ELF-1 (cell line): ENCODE results near the gene RNF31.

ENCODE experiments used
- DNase-seq: peaks from one replicate; pipeline ENCODE4 v3.0.0-alpha.2; 2016; ENCODE audit warnings: low read depth, low spot score

The RNF31 gene

DNA sequence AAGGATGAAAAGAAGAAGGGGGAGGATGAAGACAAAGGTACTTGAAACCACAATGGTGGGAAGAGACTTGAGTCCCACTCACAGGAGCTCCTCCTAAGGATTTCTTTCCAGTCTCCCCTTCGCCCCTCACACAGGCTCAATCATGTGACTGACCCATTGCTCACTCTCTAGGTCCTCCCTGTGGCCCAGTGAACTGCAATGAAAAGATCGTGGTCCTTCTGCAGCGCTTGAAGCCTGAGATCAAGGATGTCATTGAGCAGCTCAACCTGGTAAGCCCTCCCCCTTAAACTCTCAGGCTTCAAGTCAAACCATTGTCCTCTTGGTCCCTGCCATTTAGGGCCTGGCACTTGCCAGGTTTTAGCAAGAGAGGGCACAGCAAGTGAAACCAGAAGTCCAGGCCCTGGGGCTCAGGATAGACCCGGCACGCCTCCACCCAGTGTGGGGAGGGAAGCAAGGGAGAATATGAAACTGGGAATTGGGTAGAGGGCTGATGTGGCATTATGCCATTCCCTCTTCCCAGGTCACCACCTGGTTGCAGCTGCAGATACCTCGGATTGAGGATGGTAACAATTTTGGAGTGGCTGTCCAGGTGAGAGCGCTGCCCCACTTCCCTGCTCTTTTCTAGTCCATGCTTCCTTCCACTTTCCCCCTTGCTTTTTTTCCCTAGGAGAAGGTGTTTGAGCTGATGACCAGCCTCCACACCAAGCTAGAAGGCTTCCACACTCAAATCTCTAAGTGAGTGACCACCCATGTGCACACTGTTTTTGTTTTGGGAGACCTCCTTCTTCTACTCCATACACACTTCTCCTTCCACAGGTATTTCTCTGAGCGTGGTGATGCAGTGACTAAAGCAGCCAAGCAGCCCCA is 9.5 kb upstream of the RNF31 start:
- no peak for DNase-seq

DNA sequence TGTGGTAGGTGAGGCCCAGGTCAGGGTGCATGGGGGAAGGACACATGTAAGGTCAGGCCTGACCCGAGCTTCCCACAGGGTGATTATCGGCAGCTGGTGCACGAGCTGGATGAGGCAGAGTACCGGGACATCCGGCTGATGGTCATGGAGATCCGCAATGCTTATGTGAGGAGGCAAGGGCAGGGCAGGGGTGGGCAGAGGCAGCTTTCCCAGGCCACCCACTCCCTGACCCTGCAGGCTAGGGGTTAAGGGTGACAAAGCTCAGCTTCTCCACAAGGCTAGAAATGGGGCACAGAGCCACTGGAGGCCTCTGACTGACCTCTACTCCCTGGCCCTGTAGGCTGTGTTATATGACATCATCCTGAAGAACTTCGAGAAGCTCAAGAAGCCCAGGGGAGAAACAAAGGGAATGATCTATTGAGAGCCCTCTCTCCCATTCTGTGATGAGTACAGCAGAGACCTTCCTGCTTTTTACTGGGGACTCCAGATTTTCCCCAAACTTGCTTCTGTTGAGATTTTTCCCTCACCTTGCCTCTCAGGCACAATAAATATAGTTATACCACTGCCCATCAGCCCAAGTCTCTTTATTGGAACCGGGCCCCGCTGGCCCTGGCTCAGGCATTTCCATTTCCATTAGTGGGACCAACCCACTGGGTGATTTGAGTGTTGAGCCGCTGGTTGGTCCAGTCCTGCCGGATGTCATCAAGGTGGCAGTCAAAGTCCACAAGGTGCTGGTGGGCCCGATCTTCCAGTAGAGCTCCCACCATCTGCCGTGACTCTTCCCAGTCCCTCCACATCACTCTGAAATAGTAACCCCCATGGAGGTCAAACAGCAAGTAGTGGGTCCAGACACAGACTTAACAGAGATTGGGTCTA is 8.7 kb upstream of the RNF31 start:
- DNase-seq: no peak

DNA sequence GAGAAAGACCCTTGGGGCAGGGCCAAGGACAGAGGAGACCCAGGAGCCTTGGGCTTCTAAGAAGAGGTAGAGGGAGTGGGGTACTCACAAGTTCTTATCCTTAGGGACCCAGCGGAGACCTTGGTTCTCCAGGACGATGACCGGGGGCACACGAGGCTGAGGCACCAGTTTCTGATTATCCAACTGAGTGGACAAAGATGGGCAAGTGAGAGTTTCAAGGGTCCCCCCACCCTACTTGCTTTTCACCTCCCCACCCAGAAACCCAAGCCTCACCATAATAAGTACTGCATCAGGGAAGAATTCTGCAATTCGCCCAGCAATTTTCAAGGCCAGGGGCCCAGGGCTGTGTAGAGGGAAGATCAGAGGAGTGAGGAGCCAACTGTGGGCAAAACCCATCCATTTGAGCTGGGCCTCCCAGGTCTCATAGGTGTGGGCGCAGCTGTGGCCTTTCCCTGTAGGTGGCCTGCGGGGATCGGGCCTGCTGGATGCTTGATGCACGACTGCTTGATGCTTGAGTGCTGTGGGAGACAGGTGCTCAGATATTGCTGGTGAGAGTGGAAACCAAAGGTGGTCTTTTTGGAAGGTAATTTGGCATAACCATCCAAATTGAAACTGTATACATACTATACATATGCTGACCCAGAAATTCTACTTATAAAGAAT is 7.9 kb upstream of the RNF31 start:
- DNase-seq: no peak

DNA sequence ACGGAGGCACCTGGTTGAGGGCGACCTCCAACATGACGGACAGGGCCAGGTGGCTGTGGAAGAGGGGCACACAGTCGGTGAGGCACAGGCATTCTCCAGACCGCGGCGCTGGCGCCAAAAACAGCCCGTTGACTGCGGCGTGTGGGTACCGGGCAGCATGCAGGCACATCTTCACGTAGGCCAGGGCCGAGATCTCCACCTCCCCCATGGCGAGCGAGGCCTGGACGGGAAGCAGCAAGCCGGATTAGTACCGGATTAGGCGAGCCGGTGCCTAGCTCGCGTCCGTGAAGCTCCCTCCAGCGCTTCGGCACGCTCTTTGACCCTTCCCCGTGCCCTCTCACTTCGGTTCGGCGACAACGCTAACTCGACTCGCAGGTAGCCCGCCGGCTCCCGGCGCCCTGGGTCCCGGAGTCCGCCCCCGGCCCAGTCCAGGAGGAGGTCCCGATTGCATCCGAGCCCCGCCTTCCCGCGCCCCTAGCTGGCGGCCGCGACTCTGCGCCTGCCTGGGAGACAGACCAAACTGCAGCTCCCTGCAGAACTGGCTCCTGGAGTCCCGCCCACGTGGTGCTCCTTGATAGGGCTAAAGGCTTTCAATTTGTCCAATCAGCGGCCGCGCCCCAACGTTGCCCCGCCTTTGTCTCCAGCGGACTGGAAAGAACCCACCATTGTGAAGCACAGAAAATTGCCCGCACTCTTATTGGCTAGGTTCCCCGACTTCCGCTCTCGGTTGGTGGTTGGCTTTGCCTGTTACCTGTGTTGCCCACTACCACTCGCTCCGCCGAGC is 6.0 kb upstream of the RNF31 start, which contains the start of gene EMC9:
Gene EMC9, minus strand, starts transcription at position 495 of the 784 bp plus-strand sequence. Its CDS starts 287 bp downstream, at position 208.
- peak; percentile 100 for DNase-seq

DNA sequence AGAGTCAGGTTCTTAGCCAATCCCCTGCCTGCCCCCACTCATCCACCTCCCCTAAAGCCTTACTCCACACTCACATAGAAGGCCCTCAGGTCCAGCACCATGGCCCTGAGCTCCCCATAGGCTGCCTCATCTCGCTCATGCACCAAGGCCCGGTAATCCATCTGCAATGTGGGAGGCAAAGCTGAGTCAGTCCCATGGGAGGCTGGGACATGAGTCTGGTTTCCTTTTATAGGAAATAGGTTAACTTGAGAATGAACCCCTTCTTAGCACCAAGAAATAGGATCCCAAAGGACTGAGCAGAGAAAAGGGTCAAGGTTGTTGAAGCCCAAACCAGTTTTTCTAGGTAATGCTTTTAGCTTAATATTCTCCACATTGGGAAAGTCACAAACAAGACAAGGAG is 3.8 kb upstream of the RNF31 start:
- no peak for DNase-seq

DNA sequence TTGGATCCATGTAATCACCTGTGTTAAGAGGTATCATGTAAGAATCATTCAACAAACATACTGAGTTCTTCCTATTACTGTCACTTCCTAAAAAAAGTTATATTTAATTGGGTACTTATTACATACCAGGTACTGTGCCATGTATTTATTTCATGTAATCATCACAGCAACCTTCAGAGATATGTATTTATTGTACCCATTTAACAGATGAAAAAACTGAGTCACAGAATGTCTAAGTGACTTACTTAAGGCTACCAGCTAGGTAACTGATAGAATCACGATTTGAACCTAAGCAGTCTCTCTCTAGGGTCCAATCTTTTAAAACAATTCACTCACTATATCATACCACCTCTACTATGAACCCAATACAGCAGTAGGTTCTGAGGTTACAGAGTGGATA is 2.8 kb upstream of the RNF31 start:
- DNase-seq: no peak

DNA sequence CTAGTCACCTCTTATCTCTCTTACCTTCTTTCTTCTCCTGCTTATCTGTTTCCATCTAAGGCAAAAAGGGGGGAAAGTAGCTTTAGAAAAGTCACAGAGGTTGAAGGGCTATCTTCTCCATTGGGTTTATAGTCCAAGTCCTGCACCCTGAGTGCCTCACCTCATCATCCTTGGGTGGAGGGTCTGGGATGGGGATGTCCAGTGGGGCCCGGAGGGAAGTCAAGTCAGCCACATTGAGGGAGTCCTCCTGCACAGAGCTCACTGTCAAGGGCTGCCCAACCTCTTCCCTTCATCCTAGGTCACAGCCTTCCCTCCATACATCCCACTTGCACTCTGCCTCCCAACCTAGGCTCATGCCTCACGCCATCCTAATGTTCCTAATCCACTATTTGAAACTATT is 2.1 kb upstream of the RNF31 start:
- DNase-seq: no peak

DNA sequence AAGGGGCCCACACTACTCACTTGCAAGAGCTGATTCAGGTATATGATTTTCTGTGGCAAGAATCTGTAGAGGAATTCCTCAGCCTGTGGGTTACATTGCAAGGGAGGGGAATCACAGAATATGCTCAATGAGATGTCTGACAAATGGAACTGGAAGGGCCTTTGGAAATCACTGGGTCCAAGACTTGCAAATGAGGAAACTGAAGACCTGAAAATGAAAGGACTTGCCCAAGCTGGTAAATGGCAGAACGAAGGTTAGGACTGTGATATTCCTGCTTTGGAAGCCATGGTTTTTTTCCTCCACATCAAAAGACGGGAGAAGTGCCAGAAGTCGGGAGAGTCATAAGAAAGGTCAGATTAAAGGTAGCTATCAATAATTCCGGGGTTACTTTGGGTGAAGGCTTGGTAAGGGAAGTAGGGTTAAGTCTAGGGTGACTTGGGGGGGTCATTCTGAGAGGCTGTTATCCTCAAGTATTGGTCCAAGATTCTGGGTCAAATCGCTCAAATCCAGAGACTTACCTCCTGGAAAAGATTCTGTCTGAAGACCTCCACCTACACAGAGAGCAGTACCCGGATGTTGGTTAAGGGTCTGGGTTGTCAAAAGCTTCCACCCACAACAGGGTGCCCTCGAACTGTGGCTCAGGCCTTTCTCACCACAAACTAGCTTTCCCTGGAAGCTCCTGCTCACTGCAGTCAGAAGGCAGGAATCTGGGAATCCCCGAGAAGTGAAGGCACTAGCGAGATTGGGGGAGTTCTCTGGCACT is 1.4 kb upstream of the RNF31 start:
- peak; percentile 68 for DNase-seq

DNA sequence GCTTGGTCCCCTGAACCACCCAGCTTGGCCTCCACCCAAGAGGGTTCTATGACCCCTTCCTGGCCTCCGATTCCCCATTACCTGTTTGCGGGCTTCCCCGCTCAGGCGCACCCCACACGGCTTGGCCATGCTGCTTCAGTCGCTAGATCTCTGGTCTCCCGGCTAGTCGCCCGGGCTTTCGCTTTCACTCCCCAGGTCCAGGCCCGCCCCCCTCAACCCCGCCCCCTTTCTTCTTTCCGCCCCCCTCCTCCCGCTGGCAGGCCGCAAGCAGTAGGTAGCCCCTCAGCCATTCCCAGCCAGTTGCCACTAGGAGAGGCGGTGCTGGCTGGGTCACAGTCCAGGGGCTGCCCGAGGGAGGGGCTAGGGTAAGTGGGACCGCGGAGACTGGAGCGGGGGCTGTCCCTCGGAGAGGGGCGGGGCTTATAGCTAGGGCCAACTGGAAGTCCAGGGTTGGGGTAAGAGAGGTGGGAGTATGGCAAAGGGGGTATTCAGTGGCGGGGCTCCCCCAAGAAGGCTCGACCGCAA is 783 bp upstream of the RNF31 start, which contains the start of gene PSME2:
Gene PSME2, minus strand, starts transcription at position 158 of the 525 bp plus-strand sequence. Its CDS starts 29 bp downstream, at position 129.
- DNase-seq: peak; percentile 98

DNA sequence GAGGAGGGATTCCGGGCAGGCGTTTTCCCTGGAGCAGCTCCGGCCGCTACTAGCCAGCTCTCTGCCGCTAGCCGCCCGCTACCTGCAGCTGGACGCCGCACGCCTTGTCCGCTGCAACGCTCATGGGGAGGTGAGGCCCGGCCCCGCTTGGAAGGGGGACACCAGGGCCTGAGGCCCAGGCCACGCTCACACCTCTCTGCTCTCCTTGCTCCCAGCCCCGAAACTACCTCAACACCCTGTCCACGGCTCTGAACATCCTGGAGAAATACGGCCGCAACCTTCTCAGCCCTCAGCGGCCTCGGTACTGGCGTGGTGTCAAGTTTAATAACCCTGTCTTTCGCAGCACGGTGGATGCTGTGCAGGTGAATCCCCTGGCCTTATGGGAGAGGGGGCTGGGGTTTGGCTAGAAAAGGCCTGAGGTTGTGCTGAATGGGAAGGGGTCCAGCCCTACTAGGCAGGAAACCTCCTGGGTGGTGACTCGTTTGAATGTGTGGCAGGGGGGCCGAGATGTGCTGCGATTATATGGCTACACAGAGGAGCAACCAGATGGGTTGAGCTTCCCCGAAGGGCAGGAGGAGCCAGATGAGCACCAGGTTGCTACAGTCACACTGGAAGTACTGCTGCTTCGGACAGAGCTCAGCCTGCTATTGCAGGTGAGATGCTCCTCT is 597 bp downstream of the RNF31 start:
- no peak for DNase-seq

DNA sequence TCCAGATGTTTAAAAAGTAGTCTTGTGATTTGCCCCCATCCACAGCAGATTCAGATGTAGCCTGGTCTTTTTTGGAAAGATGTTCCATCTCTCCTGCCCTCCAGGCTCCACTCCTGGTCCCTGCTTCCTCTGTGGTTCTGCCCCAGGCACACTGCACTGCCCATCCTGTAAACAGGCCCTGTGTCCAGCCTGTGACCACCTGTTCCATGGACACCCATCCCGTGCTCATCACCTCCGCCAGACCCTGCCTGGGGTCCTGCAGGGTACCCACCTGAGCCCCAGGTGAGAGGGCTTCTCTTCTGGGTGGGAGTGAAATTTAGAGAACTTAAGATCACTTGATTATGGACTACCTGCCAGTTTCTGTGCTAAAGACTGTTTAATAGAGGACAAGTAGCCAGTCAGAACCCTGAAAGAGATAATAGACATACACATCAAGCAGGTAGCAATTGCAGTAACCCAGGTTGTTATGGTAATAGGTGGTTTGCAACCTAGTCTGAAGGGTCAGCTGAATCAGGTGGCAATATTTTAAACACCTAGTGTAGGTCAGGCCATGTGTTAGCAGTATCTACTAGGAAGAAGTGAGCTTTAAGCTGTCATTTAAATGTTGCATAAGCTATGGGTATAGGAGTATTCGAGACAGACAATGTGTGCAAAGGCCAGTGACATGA is 2.1 kb downstream of the RNF31 start:
- DNase-seq: no peak

DNA sequence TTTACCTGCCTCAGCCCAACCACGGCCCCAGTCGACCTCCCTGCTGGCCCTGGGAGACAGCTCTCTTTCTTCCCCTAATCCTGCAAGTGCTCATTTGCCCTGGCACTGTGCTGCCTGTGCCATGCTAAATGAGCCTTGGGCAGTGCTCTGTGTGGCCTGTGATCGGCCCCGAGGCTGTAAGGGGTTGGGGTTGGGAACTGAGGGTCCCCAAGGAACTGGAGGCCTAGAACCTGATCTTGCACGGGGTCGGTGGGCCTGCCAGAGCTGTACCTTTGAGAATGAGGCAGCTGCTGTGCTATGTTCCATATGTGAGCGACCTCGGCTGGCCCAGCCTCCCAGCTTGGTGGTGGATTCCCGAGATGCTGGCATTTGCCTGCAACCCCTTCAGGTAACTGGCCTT is 2.8 kb downstream of the RNF31 start:
- DNase-seq: no peak

DNA sequence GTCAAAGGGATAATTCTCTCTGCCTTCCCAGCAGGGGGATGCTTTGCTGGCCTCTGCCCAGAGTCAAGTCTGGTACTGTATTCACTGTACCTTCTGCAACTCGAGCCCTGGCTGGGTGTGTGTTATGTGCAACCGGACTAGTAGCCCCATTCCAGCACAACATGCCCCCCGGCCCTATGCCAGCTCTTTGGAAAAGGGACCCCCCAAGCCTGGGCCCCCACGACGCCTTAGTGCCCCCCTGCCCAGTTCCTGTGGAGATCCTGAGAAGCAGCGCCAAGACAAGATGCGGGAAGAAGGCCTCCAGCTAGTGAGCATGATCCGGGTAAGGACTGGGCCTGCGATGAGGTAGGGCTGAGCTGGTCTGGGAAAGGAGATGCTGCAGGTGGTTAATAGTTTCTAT is 3.3 kb downstream of the RNF31 start:
- DNase-seq: no peak

DNA sequence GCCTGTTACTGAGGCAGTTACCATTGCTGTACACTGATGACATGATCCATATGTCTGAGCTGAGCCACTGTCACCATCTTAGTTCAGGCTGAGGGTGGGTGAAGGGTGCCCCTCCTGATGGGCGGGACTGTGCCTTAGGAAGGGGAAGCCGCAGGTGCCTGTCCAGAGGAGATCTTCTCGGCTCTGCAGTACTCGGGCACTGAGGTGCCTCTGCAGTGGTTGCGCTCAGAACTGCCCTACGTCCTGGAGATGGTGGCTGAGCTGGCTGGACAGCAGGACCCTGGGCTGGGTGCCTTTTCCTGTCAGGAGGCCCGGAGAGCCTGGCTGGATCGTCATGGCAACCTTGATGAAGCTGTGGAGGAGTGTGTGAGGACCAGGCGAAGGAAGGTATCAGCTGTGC is 3.7 kb downstream of the RNF31 start:
- DNase-seq: no peak

DNA sequence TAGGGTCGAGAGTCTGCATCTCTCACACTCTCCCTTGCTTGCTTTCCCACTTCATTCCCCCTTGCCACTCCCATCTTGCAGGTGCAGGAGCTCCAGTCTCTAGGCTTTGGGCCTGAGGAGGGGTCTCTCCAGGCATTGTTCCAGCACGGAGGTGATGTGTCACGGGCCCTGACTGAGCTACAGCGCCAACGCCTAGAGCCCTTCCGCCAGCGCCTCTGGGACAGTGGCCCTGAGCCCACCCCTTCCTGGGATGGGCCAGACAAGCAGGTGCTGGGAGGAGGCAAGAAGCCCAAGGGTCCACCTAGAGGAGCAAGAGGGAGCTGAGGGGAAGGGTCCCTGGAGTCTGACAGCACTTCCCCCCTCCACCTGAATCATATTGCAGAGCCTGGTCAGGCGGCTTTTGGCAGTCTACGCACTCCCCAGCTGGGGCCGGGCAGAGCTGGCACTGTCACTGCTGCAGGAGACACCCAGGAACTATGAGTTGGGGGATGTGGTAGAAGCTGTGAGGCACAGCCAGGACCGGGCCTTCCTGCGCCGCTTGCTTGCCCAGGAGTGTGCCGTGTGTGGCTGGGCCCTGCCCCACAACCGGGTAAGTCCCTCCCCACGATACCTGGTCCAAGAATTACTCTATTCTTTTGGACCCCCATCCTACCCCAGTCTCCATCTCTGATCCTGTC is 4.2 kb downstream of the RNF31 start:
- DNase-seq: no peak

DNA sequence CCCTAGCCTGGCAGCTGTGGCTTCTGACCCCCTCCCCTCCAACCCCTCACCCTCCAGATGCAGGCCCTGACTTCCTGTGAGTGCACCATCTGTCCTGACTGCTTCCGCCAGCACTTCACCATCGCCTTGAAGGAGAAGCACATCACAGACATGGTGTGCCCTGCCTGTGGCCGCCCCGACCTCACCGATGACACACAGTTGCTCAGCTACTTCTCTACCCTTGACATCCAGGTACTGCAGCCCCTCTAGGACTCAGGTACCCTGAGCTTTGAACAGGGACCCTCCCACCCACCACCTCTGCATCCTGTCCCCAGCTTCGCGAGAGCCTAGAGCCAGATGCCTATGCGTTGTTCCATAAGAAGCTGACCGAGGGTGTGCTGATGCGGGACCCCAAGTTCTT is 7.8 kb downstream of the RNF31 start:
- no peak for DNase-seq

DNA sequence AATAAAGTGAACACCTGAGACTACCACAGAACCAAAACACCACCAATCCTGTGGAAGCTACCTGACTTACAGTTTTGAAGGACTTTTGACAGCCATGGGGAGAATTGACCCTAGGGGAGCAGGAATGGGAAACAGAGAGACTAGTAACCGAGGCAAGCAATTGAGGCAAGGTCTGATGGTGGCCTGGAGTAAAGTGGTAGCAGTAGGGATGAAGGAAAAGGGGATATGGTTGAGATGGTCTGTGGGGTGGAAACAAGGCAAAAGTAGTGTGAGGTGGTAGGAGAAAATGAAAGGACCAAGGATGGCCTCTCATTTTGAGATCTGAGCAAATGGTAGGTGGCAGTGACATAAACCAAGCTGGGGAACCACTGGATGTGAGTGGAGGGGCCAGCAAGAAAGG is 9.5 kb downstream of the RNF31 start:
- no peak for DNase-seq

DNA sequence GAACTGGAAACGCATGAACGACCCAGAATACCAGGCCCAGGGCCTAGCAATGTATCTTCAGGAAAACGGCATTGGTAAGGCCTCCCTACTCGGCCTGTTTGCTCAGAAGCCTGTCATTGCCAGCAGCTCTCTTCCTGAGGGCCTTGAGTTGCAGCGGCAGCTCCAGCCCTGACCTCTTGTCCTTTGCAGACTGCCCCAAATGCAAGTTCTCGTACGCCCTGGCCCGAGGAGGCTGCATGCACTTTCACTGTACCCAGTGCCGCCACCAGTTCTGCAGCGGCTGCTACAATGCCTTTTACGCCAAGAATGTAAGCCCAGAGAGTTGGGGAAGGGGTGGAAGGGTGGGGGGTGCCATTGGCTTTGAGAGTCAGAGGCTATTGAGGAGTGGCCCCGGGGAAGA is 10.0 kb downstream of the RNF31 start:
- DNase-seq: no peak
